Measurements from ENCODE around the gene ERFE.

The ERFE gene

DNA sequence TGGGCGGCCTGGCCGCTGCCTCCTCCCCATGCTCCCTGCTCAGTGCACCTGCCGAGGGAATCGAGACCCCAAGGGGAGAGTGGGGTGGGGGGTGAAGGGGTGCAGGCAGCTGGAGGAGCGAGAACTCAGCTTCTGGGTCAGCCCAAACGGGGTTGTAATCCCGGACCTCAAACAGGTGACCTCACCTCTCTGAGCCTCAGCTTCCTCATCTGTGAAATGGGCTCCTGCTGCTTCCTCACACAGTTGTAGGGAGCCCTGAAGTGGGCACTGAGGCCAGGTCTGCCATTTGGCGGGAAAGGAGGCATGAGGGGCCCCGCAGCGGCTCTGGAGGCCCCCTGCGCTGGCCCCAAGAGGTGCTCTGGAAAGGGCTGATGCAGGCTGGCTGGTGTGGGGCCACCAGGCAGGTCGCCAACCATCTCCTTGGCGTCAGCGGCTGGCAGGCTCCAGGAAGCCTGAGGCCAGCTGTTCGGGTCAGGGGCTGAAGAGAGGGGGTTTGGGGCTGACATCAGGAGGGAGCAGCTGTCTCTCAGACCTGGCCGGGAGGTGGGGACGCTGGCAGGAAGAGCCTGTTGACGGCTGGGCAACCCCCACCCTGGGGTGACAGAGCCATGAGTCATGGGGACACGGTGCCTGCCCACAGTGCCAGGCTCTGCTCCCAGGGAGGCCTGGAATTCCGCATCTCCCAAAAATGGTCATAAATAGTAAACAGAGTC is 15.4 kb upstream of the ERFE start:
- H3F3A ChIP-seq (ENCODE audit: insufficient read depth) = no peaks in the 10 kb centered on the region
- no peak overlapping the region for H3K9ac ChIP-seq (ENCODE audit: low read length)
- H3K9me2 ChIP-seq (replicated peaks; ENCODE audit: insufficient read depth, low read length) = no peaks in the 10 kb centered on the region
- TF ChIP-seq EZH2phosphoT487 (conservative IDR thresholded peaks at IDR 0.05; ENCODE audit: low read length) = no peak
- TF ChIP-seq, protein P1, sequence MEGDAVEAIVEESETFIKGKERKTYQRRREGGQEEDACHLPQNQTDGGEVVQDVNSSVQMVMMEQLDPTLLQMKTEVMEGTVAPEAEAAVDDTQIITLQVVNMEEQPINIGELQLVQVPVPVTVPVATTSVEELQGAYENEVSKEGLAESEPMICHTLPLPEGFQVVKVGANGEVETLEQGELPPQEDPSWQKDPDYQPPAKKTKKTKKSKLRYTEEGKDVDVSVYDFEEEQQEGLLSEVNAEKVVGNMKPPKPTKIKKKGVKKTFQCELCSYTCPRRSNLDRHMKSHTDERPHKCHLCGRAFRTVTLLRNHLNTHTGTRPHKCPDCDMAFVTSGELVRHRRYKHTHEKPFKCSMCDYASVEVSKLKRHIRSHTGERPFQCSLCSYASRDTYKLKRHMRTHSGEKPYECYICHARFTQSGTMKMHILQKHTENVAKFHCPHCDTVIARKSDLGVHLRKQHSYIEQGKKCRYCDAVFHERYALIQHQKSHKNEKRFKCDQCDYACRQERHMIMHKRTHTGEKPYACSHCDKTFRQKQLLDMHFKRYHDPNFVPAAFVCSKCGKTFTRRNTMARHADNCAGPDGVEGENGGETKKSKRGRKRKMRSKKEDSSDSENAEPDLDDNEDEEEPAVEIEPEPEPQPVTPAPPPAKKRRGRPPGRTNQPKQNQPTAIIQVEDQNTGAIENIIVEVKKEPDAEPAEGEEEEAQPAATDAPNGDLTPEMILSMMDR (IDR thresholded peaks at IDR 0.05; ENCODE audit: insufficient read depth, low read length, poor library complexity, severe bottlenecking) = no peak
- no peak overlapping the region for H3K27ac ChIP-seq (ENCODE audit: low read depth, low read length)
- H3K4me2 ChIP-seq (ENCODE audit: low read depth, low read length, poor library complexity, severe bottlenecking) = no peak overlapping the region
- no peaks in the 10 kb centered on the region for H3K27me3 ChIP-seq (ENCODE audit: low read length)
- no peak overlapping the region for H3K4me3 ChIP-seq (ENCODE audit: insufficient read depth, low read length, poor library complexity, severe bottlenecking)
- H3K9me3 ChIP-seq (ENCODE audit: insufficient read depth, low read length) = no peaks in the 10 kb centered on the region
- no peaks in the 10 kb centered on the region for H3K36me3 ChIP-seq (ENCODE audit: low read length)
- no peak overlapping the region for H2AFZ ChIP-seq (ENCODE audit: low read depth, low read length, severe bottlenecking)
- H3K79me2 ChIP-seq (ENCODE audit: insufficient read depth, low read length) = no peaks in the 10 kb centered on the region
- no peaks in the 10 kb centered on the region for H4K20me1 ChIP-seq (ENCODE audit: low read depth, low read length)

DNA sequence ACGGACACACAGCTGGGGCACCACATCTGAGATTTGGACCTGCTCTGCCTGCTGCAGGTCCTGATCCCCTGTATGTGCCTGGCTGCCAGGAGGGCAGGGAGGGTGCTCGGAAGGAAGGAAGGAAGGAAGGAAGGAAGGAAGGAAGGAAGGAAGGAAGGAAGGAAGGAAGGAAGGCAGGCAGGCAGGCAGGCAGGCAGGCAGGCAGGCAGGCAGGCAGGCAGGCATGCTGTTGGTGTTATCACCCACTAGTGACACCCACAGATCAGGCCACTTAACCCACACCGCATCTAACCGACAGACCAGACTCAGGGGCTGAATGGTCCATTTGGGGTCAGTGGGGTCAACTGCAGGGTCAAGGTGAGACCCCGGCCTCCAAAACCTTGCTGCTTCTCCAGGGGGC is 14.5 kb upstream of the ERFE start:
- no peak for TF ChIP-seq EZH2phosphoT487 (conservative IDR thresholded peaks at IDR 0.05; ENCODE audit: low read length)
- TF ChIP-seq, protein P1 (IDR thresholded peaks at IDR 0.05; ENCODE audit: insufficient read depth, low read length, poor library complexity, severe bottlenecking) = no peak
- H3F3A ChIP-seq (ENCODE audit: insufficient read depth) = no peaks in the 10 kb centered on the region
- H3K79me2 ChIP-seq (ENCODE audit: insufficient read depth, low read length) = no peaks in the 10 kb centered on the region
- no peak overlapping the region for H2AFZ ChIP-seq (ENCODE audit: low read depth, low read length, severe bottlenecking)
- no peaks in the 10 kb centered on the region for H3K9me3 ChIP-seq (ENCODE audit: insufficient read depth, low read length)
- no peak overlapping the region for H3K27ac ChIP-seq (ENCODE audit: low read depth, low read length)
- no peak overlapping the region for H3K4me2 ChIP-seq (ENCODE audit: low read depth, low read length, poor library complexity, severe bottlenecking)
- no peak overlapping the region for H3K9ac ChIP-seq (ENCODE audit: low read length)
- H3K9me2 ChIP-seq (replicated peaks; ENCODE audit: insufficient read depth, low read length) = no peaks in the 10 kb centered on the region
- H4K20me1 ChIP-seq (ENCODE audit: low read depth, low read length) = no peaks in the 10 kb centered on the region
- H3K27me3 ChIP-seq (ENCODE audit: low read length) = no peaks in the 10 kb centered on the region
- H3K4me3 ChIP-seq (ENCODE audit: insufficient read depth, low read length, poor library complexity, severe bottlenecking) = no peak overlapping the region
- H3K36me3 ChIP-seq (ENCODE audit: low read length) = no peaks in the 10 kb centered on the region

DNA sequence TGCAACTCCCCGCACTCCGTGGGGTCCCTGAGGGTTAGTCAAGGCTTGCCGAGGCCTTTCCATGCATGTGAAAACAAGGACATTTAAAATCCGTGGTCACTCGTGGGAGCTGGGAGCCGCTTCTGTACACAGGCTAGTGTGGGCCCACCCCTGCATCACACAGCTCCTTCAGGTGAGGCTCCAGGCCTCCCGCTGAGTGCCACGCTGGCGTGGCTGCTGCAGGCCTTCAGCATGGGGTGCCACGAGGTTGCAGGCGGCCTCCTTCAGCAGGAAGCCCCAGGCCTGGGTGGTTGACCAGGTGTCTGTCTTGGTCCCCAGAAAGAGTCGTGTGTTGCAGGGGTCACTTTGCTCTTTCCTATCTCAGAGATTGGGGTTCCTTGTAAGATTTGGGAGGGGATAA is 13.7 kb upstream of the ERFE start:
- Histone ChIP-seq H3K27me3 (ENCODE audit: low read length) (no peaks in the 10 kb centered on the region), H3F3A (ENCODE audit: insufficient read depth) (no peaks in the 10 kb centered on the region), H3K4me2 (ENCODE audit: low read depth, low read length, poor library complexity, severe bottlenecking) (no peak overlapping the region), H3K9ac (ENCODE audit: low read length) (no peak overlapping the region), H3K9me3 (ENCODE audit: insufficient read depth, low read length) (no peaks in the 10 kb centered on the region), H3K9me2 (replicated peaks; ENCODE audit: insufficient read depth, low read length) (no peaks in the 10 kb centered on the region), H3K4me3 (ENCODE audit: insufficient read depth, low read length, poor library complexity, severe bottlenecking) (no peak overlapping the region), H3K27ac (ENCODE audit: low read depth, low read length) (no peak overlapping the region), H3K36me3 (ENCODE audit: low read length) (no peaks in the 10 kb centered on the region), H4K20me1 (ENCODE audit: low read depth, low read length) (no peaks in the 10 kb centered on the region), H2AFZ (ENCODE audit: low read depth, low read length, severe bottlenecking) (no peak overlapping the region), H3K79me2 (ENCODE audit: insufficient read depth, low read length) (no peaks in the 10 kb centered on the region)
- TF ChIP-seq, protein P1 (IDR thresholded peaks at IDR 0.05; ENCODE audit: insufficient read depth, low read length, poor library complexity, severe bottlenecking) = no peak
- no peak for TF ChIP-seq EZH2phosphoT487 (conservative IDR thresholded peaks at IDR 0.05; ENCODE audit: low read length)
